Measurements from ENCODE around the gene BLTP1.

Gene BLTP1

GRCh38 chr4:122117743-122118142, 34.4 kb upstream of the BLTP1 start:
- no peak for TF ChIP-seq NFIC (IDR thresholded peaks at IDR 0.05)
- TF ChIP-seq CEBPB (IDR thresholded peaks at IDR 0.05): no peak
- no peak for TF ChIP-seq TEAD4 (IDR thresholded peaks at IDR 0.05)
- TF ChIP-seq TAF1 (IDR thresholded peaks at IDR 0.05; ENCODE audit: low read depth): no peak
- no peak for TF ChIP-seq YY1 (IDR thresholded peaks at IDR 0.05; ENCODE audit: low read depth)
- no peak for TF ChIP-seq ZBTB7A (IDR thresholded peaks at IDR 0.05; ENCODE audit: low read depth)
- TF ChIP-seq MAX (IDR thresholded peaks at IDR 0.05): no peak
- TF ChIP-seq REST (IDR thresholded peaks at IDR 0.05; ENCODE audit: low read depth): no peak
- no peak for TF ChIP-seq CREB1 (IDR thresholded peaks at IDR 0.05; ENCODE audit: low read depth)
- no peak for TF ChIP-seq TCF12 (IDR thresholded peaks at IDR 0.05; ENCODE audit: low read depth)

GRCh38 chr4:122118243-122118642, 33.9 kb upstream of the BLTP1 start:
- no peak for TF ChIP-seq EP300 (IDR thresholded peaks at IDR 0.05; ENCODE audit: borderline replicate concordance)
- TF ChIP-seq FOXM1 (IDR thresholded peaks at IDR 0.05; ENCODE audit: borderline replicate concordance, low read depth): no peak
- TF ChIP-seq TAF1 (IDR thresholded peaks at IDR 0.05; ENCODE audit: low read depth): no peak
- no peak for TF ChIP-seq TCF12 (IDR thresholded peaks at IDR 0.05; ENCODE audit: low read depth)
- TF ChIP-seq RAD21 (IDR thresholded peaks at IDR 0.05; ENCODE audit: low read depth): no peak
- TF ChIP-seq CEBPB (IDR thresholded peaks at IDR 0.05): no peak
- TF ChIP-seq NFIC (IDR thresholded peaks at IDR 0.05): no peak
- no peak for TF ChIP-seq MAX (IDR thresholded peaks at IDR 0.05)
- TF ChIP-seq EGR1 (IDR thresholded peaks at IDR 0.05): no peak
- no peak for TF ChIP-seq CREB1 (IDR thresholded peaks at IDR 0.05; ENCODE audit: low read depth)
- no peak for TF ChIP-seq ZBTB7A (IDR thresholded peaks at IDR 0.05; ENCODE audit: low read depth)
- TF ChIP-seq USF1 (IDR thresholded peaks at IDR 0.05): no peak
- TF ChIP-seq TEAD4 (IDR thresholded peaks at IDR 0.05): no peak
- TF ChIP-seq REST (IDR thresholded peaks at IDR 0.05; ENCODE audit: low read depth): no peak
- no peak for TF ChIP-seq YY1 (IDR thresholded peaks at IDR 0.05; ENCODE audit: low read depth)

GRCh38 chr4:122119739-122120138, 32.4 kb upstream of the BLTP1 start:
- TF ChIP-seq USF1 (IDR thresholded peaks at IDR 0.05): no peak
- TF ChIP-seq EP300 (IDR thresholded peaks at IDR 0.05; ENCODE audit: borderline replicate concordance): no peak
- no peak for TF ChIP-seq EGR1 (IDR thresholded peaks at IDR 0.05)
- TF ChIP-seq FOXM1 (IDR thresholded peaks at IDR 0.05; ENCODE audit: borderline replicate concordance, low read depth): no peak
- no peak for TF ChIP-seq CEBPB (IDR thresholded peaks at IDR 0.05)
- TF ChIP-seq TAF1 (IDR thresholded peaks at IDR 0.05; ENCODE audit: low read depth): no peak
- TF ChIP-seq CREB1 (IDR thresholded peaks at IDR 0.05; ENCODE audit: low read depth): no peak
- TF ChIP-seq TCF12 (IDR thresholded peaks at IDR 0.05; ENCODE audit: low read depth): no peak
- TF ChIP-seq YY1 (IDR thresholded peaks at IDR 0.05; ENCODE audit: low read depth): no peak
- no peak for TF ChIP-seq MAX (IDR thresholded peaks at IDR 0.05)
- TF ChIP-seq NFIC (IDR thresholded peaks at IDR 0.05): no peak
- no peak for TF ChIP-seq TEAD4 (IDR thresholded peaks at IDR 0.05)
- TF ChIP-seq RAD21 (IDR thresholded peaks at IDR 0.05; ENCODE audit: low read depth): no peak
- no peak for TF ChIP-seq REST (IDR thresholded peaks at IDR 0.05; ENCODE audit: low read depth)
- TF ChIP-seq ZBTB7A (IDR thresholded peaks at IDR 0.05; ENCODE audit: low read depth): no peak

- no peak for TF ChIP-seq TAF1 (IDR thresholded peaks at IDR 0.05; ENCODE audit: low read depth)
- no peak for TF ChIP-seq REST (IDR thresholded peaks at IDR 0.05; ENCODE audit: low read depth)
- TF ChIP-seq CEBPB (IDR thresholded peaks at IDR 0.05): no peak
Measured at GRCh38 chr4:122121593-122121992, 30.5 kb upstream of the BLTP1 start.

All from Ishikawa (cell line).